ENCODE results near the gene APOL5.

- TF ChIP-seq EZH2 (IDR thresholded peaks at IDR 0.05; ENCODE audit: insufficient read depth, poor library complexity, severe bottlenecking), result no peak
- TF ChIP-seq EZH2phosphoT487 (IDR thresholded peaks at IDR 0.05; ENCODE audit: insufficient read depth, low read depth), result no peak
Observed at GRCh38 chr22:35721960-35722359, 4.3 kb downstream of the APOL5 start.

Data from GM23248 (cell line).